ACHN (cell line): Measurements from ENCODE around the gene MCF2L2.
A peak's percentile ranks its signal among the peaks of the same experiment; 100 is the strongest.

ENCODE experiments used
- DNase-seq: peaks from one replicate; pipeline ENCODE4 v3.0.0-alpha.2; 2015
- in situ Hi-C: cut with HindIII; loops from 2 replicates; pipeline ENCODE4 v1.10.0; 2017; ENCODE audit warnings: low sequenced_read_pairs, low pct_ligation_motif_present, low pct_unique_long_range_greater_than_20kb

Gene MCF2L2

DNA sequence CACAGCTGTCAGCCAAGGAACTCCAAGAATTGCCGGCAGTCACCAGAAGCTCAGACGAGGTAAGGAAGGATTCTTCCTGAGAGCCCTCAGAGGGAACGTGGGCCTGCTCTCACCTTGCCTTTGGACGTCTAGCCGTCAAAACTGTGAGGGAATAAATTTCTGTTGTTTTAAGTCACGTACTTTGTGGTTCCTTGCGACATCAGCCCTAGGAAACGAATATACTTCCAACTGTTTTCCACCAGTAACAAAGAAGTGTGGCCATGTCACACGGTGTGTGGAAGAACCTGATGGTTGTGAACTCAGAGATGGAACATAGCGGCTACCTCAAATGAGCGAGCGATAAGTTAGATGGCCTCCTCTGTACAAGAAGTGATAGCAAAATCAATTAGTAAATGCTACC is 216.3 kb downstream of the MCF2L2 start:
- no peak for DNase-seq

DNA sequence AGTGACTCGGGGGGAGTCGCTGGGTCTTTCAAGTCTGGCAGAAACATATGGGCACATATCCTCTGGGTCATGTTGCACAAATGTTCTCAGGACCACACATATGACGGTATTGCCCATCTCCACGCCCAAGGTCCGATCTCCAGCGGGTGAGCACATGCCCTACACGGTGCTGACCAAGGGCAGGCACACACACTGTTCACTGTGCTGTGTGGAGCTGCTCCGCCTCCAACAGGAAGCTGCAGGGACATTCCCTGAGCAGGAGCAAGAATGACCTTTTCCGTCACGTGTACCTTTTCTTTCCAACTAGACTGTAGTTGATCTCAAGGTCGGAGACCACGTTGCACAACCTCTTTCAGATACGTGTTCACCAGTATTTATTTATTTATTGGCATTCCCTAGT is 217.1 kb downstream of the MCF2L2 start:
- DNase-seq: no peak
- in situ Hi-C loops: no loop called here

More for the DNA sequence above, 216.3 kb downstream of the MCF2L2 start:
- in situ Hi-C loops: no loop called here

DNA sequence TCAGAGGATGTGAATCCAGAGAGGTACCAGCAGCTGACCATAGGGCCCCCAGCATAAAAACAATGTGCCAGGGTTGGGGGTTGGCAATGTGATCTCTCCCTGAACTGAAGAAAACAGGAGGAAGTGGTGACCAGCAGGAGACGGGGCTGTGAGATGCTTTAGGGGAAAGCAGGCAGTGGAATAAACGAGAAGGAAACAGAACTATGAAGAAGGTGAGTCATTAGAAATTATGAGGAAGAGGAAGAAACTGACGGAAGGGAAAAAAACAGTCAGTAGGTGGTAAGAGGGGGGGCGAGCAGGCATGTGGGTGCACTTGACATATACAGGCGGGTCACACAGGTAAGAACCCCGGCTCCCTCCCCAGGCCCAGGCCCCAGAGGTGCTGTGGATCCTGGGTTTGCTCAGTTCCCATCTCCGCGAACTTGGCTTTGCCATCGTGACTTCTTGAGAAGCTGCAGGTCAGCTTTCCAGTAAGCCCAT is 217.5 kb downstream of the MCF2L2 start:
- no peak for DNase-seq
- in situ Hi-C loops: no loop called here

DNA sequence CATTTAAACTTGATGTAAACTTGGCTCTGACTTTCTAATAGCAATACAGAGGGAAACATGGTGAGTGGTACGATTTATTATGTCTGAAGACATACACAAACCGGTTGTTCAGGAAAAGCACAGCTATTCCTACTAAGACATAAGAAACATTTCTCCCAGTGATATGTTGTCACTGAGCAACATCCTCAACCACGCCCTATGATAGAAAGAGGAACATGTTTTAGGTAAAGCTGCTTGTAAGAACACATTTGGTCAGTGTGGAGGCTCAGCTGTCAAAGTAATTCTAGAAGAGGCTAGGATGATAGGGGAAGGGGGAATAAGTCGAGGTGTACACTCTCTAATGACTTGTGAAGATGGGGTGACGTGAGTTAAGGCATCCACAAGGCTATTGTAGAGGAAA is 218.1 kb downstream of the MCF2L2 start:
- DNase-seq: no peak
- in situ Hi-C loops: no loop called here

DNA sequence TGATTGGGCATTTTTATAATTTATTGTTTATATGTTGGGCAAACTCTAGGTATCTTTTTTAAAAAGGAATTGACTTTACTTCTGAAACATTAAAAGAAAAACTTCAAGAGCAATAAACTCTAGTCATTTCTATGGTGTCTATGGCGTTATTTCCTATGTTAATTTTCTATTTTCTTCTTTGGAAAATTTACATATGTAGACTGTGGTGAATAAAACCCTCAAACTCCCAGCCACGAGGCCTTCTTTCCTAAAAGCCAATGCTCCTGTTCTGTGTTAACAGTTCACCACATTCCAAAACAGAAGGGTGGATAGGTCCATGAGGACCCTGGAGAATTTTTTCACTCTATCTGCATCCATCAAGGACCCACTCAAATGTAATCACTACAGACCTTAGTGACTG is 219.6 kb downstream of the MCF2L2 start:
- DNase-seq: no peak
- in situ Hi-C loops: no loop called here

DNA sequence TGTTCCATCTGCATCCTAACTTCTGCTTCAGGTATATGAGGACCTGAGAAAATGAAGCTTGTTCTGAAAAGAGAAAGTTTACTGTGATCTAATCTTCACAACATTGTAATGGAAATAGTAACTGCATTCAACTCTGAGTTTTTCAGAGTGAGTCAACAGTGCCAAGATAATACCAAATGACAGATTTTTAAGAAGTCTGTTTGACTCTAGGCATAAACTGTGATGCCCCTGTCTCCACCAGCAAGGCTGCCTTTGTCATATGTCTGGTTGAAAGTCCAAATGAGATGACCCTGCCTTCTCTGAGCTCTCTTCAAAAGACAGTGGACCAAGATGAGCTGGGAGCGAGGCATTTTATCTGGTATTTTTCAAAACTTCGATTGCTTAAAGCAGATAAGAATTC is 220.2 kb downstream of the MCF2L2 start:
- in situ Hi-C loops: no loop called here
- no peak for DNase-seq

- DNase-seq: no peak
- in situ Hi-C loops: no loop called here
Observed at GRCh38 chr3:183203670-183204069, 224.7 kb downstream of the MCF2L2 start.

DNA sequence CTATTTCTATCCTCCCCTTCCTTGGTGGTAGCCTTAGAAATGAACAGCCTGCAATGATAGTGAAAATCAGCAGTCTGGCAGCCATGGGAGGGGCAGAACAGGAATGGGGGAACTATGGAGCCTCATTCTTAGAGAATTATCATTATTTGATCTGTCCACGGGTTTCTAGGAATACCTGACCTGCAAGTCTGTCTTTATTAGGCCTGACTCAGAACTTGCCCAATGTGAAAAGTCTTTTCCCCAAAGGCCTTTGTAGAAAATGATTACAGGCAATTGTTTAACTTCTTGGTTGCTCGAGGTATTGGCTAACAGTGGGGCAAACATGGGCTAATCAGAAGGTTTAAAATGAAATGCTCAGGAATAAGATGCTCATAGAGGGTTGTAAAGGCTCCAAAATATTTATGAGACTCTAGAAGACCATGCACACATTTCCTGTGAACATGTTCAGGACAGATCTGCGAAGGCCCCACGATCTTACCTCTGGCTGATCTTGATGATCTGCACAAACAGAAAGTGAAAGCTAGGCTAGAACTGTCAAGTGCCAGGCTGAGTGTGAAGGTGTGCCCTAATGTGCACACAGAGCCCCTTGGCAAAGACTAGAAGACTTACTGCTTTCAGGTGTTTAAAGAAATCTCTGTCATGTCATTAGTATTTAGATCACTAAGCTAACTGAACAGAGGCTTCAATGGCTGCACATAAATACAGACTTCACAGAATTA is 226.3 kb downstream of the MCF2L2 start:
- in situ Hi-C loops: no loop called here
- no peak for DNase-seq

GRCh38 chr3:183198939-183199338 is 229.5 kb downstream of the MCF2L2 start:
- in situ Hi-C loops: no loop called here
- DNase-seq: no peak

DNA sequence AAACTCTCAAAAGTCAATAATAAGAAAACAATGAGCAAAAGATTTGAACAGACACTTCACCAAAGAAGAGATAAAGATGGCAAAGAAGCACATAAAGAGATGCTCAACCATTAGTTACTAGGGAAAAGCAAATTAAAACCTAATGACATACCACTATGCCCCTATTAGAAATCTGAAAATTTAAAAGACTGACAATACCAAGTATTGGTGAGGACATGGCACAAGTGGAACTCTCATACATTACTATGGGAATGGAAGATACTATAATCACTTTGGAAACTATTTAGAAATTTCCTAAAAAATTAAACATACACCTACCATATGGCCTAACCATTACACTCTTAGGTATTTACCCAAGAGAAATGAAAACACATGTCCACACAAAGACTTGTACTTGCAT is 230.7 kb downstream of the MCF2L2 start:
- in situ Hi-C loops: no loop called here
- no peak for DNase-seq

GRCh38 chr3:183195266-183195665 is 233.2 kb downstream of the MCF2L2 start:
- no peak for DNase-seq
- in situ Hi-C loops: no loop called here

DNA sequence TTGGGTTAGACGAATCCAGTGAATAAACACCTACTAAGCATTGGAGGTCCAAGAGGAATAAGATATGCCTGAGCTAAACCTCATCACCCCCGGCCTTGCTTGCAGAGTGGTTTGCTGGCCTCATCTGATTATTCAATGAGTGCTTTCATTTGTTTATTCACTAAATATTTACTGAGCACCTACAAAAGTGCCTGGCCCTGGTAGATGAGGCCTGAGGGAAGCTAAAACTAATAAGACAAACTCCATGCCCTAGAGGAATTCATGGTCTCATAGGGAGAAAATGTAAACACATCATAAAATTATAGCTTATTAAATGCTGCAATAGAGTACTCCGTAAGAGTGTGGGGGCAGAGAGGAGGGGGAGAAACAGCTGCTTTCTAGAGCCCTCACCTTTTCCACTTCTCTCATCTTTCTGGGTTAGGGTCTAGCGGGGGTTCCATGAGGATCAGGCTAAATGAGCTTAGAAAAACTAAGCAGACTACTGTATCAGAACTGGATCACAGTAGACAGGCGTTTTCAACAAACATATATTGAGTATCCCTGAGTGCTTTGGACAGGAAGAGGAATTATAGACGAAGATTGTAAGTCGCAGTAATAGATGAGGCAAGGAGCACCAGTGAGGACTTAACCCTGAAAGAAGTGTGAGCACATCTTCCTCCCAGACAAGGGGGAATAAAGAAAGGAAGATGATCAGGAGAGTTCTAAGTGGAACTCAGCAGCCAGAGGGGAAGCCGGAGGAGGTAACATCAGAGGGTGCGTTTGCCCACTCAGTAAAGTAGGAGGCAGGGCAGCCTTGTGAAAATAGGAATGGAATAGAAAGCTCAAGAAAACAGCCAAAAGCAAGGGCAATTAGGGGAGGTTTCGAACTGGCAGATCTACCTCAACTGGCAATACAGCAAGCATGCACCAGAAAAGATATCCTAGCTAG is 234.4 kb downstream of the MCF2L2 start:
- DNase-seq: no peak
- in situ Hi-C loops: no loop called here

GRCh38 chr3:183192650-183193300 is 235.6 kb downstream of the MCF2L2 start:
- in situ Hi-C loops: no loop called here
- DNase-seq: no peak

GRCh38 chr3:183189641-183190040 is 238.8 kb downstream of the MCF2L2 start:
- DNase-seq: no peak
- in situ Hi-C loops: no loop called here

DNA sequence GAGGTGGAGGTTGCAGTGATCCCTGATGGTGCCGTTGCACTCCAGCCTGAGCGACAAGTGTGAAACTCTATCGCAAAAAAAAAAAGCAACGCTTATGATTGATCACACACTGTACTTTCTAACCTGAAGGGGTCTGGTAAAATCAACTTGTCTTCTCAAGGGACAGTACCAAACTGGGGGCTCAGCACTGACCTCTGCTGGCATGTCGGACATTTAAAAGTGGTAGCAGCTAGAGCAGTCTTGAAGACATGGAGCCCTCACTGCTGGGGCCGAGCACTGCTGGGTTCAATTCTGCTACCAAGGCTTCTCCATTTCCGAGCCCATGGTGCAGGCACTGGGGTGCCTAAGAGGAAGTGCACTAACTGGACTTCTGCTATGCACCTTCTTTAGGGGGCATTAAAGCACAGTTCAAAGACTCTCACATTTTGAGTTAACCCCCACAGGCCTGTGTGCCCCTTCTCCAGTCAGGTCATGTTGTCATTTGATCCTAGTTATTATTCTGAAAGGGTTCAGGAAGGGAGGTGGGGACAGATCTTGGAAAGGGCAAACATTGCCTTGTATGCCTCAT is 239.4 kb downstream of the MCF2L2 start:
- peak; percentile 33 for DNase-seq
- in situ Hi-C loops: no loop called here

- no peak for DNase-seq
- in situ Hi-C loops: no loop called here
Observed at GRCh38 chr3:183185696-183186095, 242.7 kb downstream of the MCF2L2 start.

DNA sequence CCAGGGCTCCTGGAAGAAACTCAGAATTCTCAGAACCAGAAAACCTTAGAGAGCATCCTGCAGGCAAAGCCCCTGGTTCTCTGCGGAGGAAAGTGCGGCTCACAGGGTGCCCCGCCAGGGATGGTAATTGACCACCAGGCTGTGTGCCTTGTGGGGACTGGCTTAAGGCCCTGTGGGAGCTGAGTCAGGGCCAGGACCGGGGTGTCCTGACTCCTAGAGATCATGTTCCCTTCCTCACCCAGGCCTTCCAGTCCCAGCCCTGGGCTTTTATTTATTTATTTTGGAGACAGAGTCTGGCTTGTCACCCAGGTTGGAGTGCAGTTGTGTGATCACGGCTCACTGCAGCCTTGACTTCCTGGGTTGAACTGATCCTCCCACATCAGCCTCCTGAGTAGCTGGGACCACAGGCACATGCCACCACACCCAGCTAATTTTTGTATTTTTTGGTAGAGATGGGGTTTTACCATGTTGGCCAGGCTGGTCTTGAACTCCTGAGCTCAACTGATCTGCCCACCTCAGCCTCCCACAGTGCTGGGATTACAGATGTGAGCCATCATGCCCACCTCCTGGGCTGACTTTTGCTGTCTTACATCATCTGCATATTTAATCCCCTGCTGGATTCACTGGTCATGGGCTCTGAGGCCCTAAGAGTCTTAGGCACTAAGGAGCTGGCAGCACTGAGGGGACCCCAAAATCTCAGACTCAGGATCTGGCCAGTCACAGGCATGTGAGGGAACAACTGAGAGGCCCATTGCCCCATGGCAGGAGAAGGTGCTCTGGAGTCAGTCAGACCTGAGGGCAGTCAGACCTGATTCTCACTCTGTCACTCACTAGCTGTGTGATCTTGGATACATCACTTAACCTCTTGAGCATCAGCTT is 245.4 kb downstream of the MCF2L2 start:
- in situ Hi-C loops: no loop called here
- no peak for DNase-seq

DNA sequence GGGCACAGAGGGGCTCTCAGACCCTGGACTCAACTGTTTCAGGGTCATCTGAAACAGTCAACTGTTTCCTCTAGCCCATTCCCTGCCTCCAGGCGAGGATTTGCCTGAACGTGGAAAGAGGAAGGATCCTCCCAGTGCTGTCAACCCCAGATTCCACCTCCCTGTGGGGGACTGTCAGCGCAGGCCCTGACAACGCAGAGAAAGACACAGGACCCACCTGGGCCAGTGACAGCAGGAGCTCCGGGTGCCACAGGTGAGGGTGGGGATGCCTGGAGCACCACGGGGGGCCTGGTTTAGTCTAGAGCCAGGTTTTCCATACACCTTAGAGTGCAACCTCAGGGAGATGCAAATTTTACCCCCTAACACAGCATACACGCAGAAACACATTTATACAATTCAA is 246.3 kb downstream of the MCF2L2 start:
- in situ Hi-C loops: no loop called here
- DNase-seq: no peak
